SK-N-SH (cell line): Measurements from ENCODE around the gene PLOD2.

Experiments used
- CHD2 ChIP-seq: fragments of 150-350 bp; IDR thresholded peaks from 2 replicates; pipeline ENCODE4 v1.6.1; 2018; ENCODE audit warnings: low read length; ENCODE audit not compliant: partially characterized antibody
- CTCF ChIP-seq: fragments of 200-600 bp; sonication (generic); IDR thresholded peaks from 2 replicates; pipeline ENCODE4 v1.6.1; 2017; ENCODE audit warnings: antibody characterized with exemption, mild to moderate bottlenecking, moderate library complexity
- RXRA ChIP-seq: IDR thresholded peaks from 2 replicates; pipeline ENCODE4 v1.4.0; 2012; ENCODE audit warnings: low read depth, mild to moderate bottlenecking, borderline replicate concordance

GRCh38 chr3:146101538-146101937 lies 59.4 kb downstream of the PLOD2 start:
- TF ChIP-seq CHD2 (no peak), RXRA (no peak), CTCF (no peak)
